Neural progenitor cell (in vitro differentiated cells): ENCODE results near the gene HMCES. TPM values are rescaled to one million over a fixed set of nuclear protein-coding genes. Genes with fewer than 3 reads are reported as not detected.

Experiments used
- DNase-seq: peaks from one replicate; pipeline ENCODE4 v3.0.0-alpha.2; 2016; ENCODE audit warnings: low spot score
- H2AFZ ChIP-seq: fragments of 200-600 bp; sonication (generic); replicated peaks from 2 replicates; pipeline ENCODE4 v1.6.1; 2016; ENCODE audit warnings: antibody characterized with exemption
- H3F3A ChIP-seq: fragments of 200-600 bp; sonication (generic); 2 replicates; pipeline ENCODE4 v1.6.1; 2016; ENCODE audit warnings: antibody characterized with exemption, low read depth
- H3K27ac ChIP-seq: fragments of 200-600 bp; sonication (generic); 2 replicates; pipeline ENCODE4 v1.5.1; 2016; ENCODE audit warnings: mild to moderate bottlenecking
- H3K27me3 ChIP-seq: fragments of 200-600 bp; sonication (generic); 2 replicates; pipeline ENCODE4 v1.6.1; 2016; ENCODE audit warnings: mild to moderate bottlenecking, moderate library complexity
- H3K36me3 ChIP-seq: fragments of 200-600 bp; sonication (generic); 2 replicates; pipeline ENCODE4 v1.5.1; 2016
- H3K4me1 ChIP-seq: fragments of 200-600 bp; sonication (generic); 2 replicates; pipeline ENCODE4 v1.6.1; 2016; ENCODE audit warnings: mixed run types
- H3K4me2 ChIP-seq: fragments of 200-600 bp; sonication (generic); 2 replicates; pipeline ENCODE4 v1.6.1; 2016
- H3K4me3 ChIP-seq: fragments of 200-600 bp; sonication (generic); 2 replicates; pipeline ENCODE4 v1.5.1; 2016
- H3K79me2 ChIP-seq: fragments of 200-600 bp; sonication (generic); 2 replicates; pipeline ENCODE4 v1.6.1; 2016; ENCODE audit warnings: low read depth
- H3K9ac ChIP-seq: fragments of 200-600 bp; sonication (generic); 2 replicates; pipeline ENCODE4 v1.6.1; 2016
- H3K9me3 ChIP-seq: fragments of 200-600 bp; sonication (generic); 2 replicates; pipeline ENCODE4 v1.5.1; 2016; ENCODE audit warnings: low read depth
- H4K20me1 ChIP-seq: fragments of 200-600 bp; sonication (generic); 2 replicates; pipeline ENCODE4 v1.6.1; 2016; ENCODE audit warnings: low read depth
- H3K27ac Mint-ChIP-seq: 3 replicates; pipeline ENCODE4 v1.8.0; 2021; ENCODE audit warnings: mixed read lengths
- H3K27me3 Mint-ChIP-seq: 2 replicates; pipeline ENCODE4 v1.8.0; 2022; ENCODE audit warnings: low read depth, mild to moderate bottlenecking, inconsistent platforms, moderate library complexity, mixed read lengths; ENCODE audit not compliant: insufficient read depth
- H3K36me3 Mint-ChIP-seq: 3 replicates; pipeline ENCODE4 v1.8.0; 2021; ENCODE audit warnings: mixed read lengths
- H3K4me1 Mint-ChIP-seq: 3 replicates; pipeline ENCODE4 v1.8.0; 2021; ENCODE audit warnings: mixed read lengths
- H3K4me3 Mint-ChIP-seq: 3 replicates; pipeline ENCODE4 v1.8.0; 2021; ENCODE audit warnings: mild to moderate bottlenecking, moderate library complexity, mixed read lengths
- H3K9me3 Mint-ChIP-seq: 3 replicates; pipeline ENCODE4 v1.8.0; 2020; ENCODE audit warnings: mixed read lengths
- CTCF ChIP-seq: fragments of 200-600 bp; sonication (generic); IDR thresholded peaks from 2 replicates; pipeline ENCODE4 v1.5.1; 2017; ENCODE audit warnings: antibody characterized with exemption, mild to moderate bottlenecking
- EZH2 ChIP-seq: fragments of 200-600 bp; sonication (generic); IDR thresholded peaks from 2 replicates; pipeline ENCODE4 v1.6.1; 2017; ENCODE audit warnings: antibody characterized with exemption, mild to moderate bottlenecking, moderate library complexity
- EZH2phosphoT487 ChIP-seq: fragments of 200-600 bp; sonication (generic); IDR thresholded peaks from 2 replicates; pipeline ENCODE4 v1.6.1; 2017; ENCODE audit warnings: antibody characterized with exemption
- total RNA-seq: library from RNA; depleted of rRNA; stranded (reverse); fragments of >200 nt; gene quantifications from 2 replicates; pipeline ENCODE4 v1.2.3, GENCODE V29; 2015; ENCODE audit warnings: low replicate concordance

Gene HMCES
- total RNA-seq, 1 donor from 2014 or later = 25.1 TPM

GRCh38 chr3:129252748-129253147 is 25.9 kb upstream of the HMCES start:
- no peak overlapping the region for H3K9ac ChIP-seq
- DNase-seq = no peak
- peaks cover 8% of the 10 kb centered on the region for H4K20me1 ChIP-seq
- peaks cover 35% of the 10 kb centered on the region for H3K79me2 ChIP-seq
- H3K4me1 ChIP-seq = peaks cover 6% of the 10 kb centered on the region
- Mint-ChIP-seq H3K27ac (no peak overlapping the region), H3K4me3 (no peak overlapping the region), H3K27me3 (peaks cover 12% of the 10 kb centered on the region), H3K9me3 (no peaks in the 10 kb centered on the region), H3K36me3 (peaks cover 8% of the 10 kb centered on the region), H3K4me1 (peaks cover 10% of the 10 kb centered on the region)
- H3F3A ChIP-seq = no peaks in the 10 kb centered on the region
- no peak overlapping the region for H3K4me3 ChIP-seq
- H3K4me2 ChIP-seq = no peak overlapping the region
- H3K9me3 ChIP-seq = no peaks in the 10 kb centered on the region
- no peaks in the 10 kb centered on the region for H3K27me3 ChIP-seq
- H3K27ac ChIP-seq = no peak overlapping the region
- H3K36me3 ChIP-seq = no peaks in the 10 kb centered on the region
- no peak for TF ChIP-seq CTCF
- TF ChIP-seq EZH2 = no peak
- no peak for TF ChIP-seq EZH2phosphoT487
- H2AFZ ChIP-seq = no peak overlapping the region

- Mint-ChIP-seq H3K9me3 (no peaks in the 10 kb centered on the region), H3K4me3 (no peak overlapping the region), H3K27ac (no peak overlapping the region), H3K4me1 (peaks cover 8% of the 10 kb centered on the region), H3K27me3 (peaks cover 8% of the 10 kb centered on the region), H3K36me3 (peaks cover 11% of the 10 kb centered on the region)
- TF ChIP-seq EZH2 = no peak
- no peak for TF ChIP-seq EZH2phosphoT487
- TF ChIP-seq CTCF = no peak
- Histone ChIP-seq H3K4me3 (no peak overlapping the region), H2AFZ (no peak overlapping the region), H3K36me3 (no peaks in the 10 kb centered on the region), H3K9ac (no peak overlapping the region), H3K4me1 (peaks cover 6% of the 10 kb centered on the region), H3K9me3 (no peaks in the 10 kb centered on the region), H3K4me2 (no peak overlapping the region), H3K27ac (no peak overlapping the region), H3K79me2 (peaks cover 17% of the 10 kb centered on the region), H4K20me1 (peaks cover 8% of the 10 kb centered on the region), H3F3A (no peaks in the 10 kb centered on the region), H3K27me3 (no peaks in the 10 kb centered on the region)
- no peak for DNase-seq
Measured at GRCh38 chr3:129254536-129255230, 24.0 kb upstream of the HMCES start.

- H3F3A ChIP-seq = no peaks in the 10 kb centered on the region
- Mint-ChIP-seq H3K4me1 (no peaks in the 10 kb centered on the region), H3K36me3 (peaks cover 11% of the 10 kb centered on the region), H3K4me3 (no peak overlapping the region), H3K9me3 (no peaks in the 10 kb centered on the region), H3K27ac (no peak overlapping the region), H3K27me3 (peaks cover 8% of the 10 kb centered on the region)
- H3K4me2 ChIP-seq = no peak overlapping the region
- no peaks in the 10 kb centered on the region for H3K36me3 ChIP-seq
- no peak overlapping the region for H2AFZ ChIP-seq
- peaks cover 3% of the 10 kb centered on the region for H3K79me2 ChIP-seq
- H4K20me1 ChIP-seq = no peaks in the 10 kb centered on the region
- no peaks in the 10 kb centered on the region for H3K9me3 ChIP-seq
- H3K27ac ChIP-seq = no peak overlapping the region
- TF ChIP-seq EZH2 = no peak
- H3K9ac ChIP-seq = no peak overlapping the region
- no peak overlapping the region for H3K4me3 ChIP-seq
- H3K27me3 ChIP-seq = no peaks in the 10 kb centered on the region
- no peak for DNase-seq
- H3K4me1 ChIP-seq = no peaks in the 10 kb centered on the region
Measured at GRCh38 chr3:129256270-129256669, 22.4 kb upstream of the HMCES start.

DNA sequence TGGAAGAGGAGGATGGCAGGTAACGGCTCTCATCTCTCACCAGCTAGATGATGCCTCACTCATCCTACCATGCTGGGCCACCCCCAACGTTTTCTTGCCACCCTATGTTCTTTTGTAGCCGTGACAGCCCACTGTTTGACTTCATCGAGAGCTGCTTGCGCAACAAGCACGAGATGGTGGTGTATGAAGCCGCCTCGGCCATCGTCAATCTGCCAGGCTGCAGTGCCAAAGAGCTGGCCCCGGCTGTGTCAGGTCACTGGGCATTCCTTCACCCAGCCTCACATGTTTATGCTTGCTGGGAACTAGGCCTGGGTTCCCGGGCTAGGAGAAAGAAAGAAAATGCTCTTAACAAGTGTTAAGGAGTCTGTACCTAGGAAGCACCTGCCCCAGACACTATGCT is 21.1 kb upstream of the HMCES start:
- no peak for DNase-seq
- H4K20me1 ChIP-seq = no peaks in the 10 kb centered on the region
- TF ChIP-seq EZH2phosphoT487 = no peak
- no peak for TF ChIP-seq CTCF
- TF ChIP-seq EZH2 = no peak
- H3K4me2 ChIP-seq = no peak overlapping the region
- H3K27me3 Mint-ChIP-seq = peaks cover 4% of the 10 kb centered on the region
- H3F3A ChIP-seq = no peaks in the 10 kb centered on the region
- H3K27ac Mint-ChIP-seq = no peak overlapping the region
- H3K36me3 Mint-ChIP-seq = peaks cover 14% of the 10 kb centered on the region
- H3K27me3 ChIP-seq = no peaks in the 10 kb centered on the region
- H3K4me3 Mint-ChIP-seq = no peak overlapping the region
- no peaks in the 10 kb centered on the region for H3K4me1 ChIP-seq
- H3K4me1 Mint-ChIP-seq = no peaks in the 10 kb centered on the region
- H2AFZ ChIP-seq = no peak overlapping the region
- no peaks in the 10 kb centered on the region for H3K9me3 Mint-ChIP-seq
- H3K36me3 ChIP-seq = no peaks in the 10 kb centered on the region
- H3K4me3 ChIP-seq = no peak overlapping the region
- H3K27ac ChIP-seq = no peak overlapping the region
- no peaks in the 10 kb centered on the region for H3K9me3 ChIP-seq
- no peak overlapping the region for H3K9ac ChIP-seq
- H3K79me2 ChIP-seq = no peaks in the 10 kb centered on the region
